B cell (primary cell): ENCODE results near the gene JAKMIP2.

Experiments used
- EZH2 ChIP-seq: IDR thresholded peaks from 2 replicates; pipeline ENCODE4 v1.6.1; 2012; ENCODE audit warnings: borderline replicate concordance, low read depth, mild to moderate bottlenecking, moderate library complexity, low read length; ENCODE audit not compliant: insufficient read depth, poor library complexity, severe bottlenecking
- TF ChIP-seq, protein P1 (sequence below): fragments of 200-600 bp; IDR thresholded peaks from one replicate; pipeline ENCODE4 v1.8.0; 2022; ENCODE audit warnings: antibody characterized with exemption, mild to moderate bottlenecking

DNA sequence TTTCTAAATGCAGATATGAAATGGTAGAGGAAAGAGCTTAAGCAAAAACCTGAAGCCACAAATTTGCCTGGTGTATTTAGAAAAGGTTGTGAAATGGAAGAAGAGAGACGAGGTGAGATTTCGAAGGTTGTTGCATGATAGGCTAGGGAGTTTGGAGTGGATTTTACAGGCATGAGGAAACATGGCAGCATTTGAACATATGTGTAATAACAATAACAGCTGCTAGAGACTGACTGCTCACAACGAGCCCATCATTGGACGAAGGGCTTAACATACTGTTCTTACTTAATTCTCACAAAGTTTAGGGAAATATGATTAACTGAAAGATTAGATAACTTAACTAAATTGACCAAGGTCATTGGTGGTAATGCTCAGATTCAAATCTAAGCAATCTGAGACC lies 108.1 kb downstream of the JAKMIP2 start:
- TF ChIP-seq, protein P1, sequence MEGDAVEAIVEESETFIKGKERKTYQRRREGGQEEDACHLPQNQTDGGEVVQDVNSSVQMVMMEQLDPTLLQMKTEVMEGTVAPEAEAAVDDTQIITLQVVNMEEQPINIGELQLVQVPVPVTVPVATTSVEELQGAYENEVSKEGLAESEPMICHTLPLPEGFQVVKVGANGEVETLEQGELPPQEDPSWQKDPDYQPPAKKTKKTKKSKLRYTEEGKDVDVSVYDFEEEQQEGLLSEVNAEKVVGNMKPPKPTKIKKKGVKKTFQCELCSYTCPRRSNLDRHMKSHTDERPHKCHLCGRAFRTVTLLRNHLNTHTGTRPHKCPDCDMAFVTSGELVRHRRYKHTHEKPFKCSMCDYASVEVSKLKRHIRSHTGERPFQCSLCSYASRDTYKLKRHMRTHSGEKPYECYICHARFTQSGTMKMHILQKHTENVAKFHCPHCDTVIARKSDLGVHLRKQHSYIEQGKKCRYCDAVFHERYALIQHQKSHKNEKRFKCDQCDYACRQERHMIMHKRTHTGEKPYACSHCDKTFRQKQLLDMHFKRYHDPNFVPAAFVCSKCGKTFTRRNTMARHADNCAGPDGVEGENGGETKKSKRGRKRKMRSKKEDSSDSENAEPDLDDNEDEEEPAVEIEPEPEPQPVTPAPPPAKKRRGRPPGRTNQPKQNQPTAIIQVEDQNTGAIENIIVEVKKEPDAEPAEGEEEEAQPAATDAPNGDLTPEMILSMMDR: no peak
- no peak for TF ChIP-seq EZH2
